Activated naive CD8-positive, alpha-beta T cell (primary cell): ENCODE results near the gene FAM174B.
"Not testable (repeated sequence)": the region's sequence is repeated elsewhere in the genome, so short reads cannot be mapped to it uniquely, and the experiment has no call there.

Experiments used
- H3K27ac Mint-ChIP-seq: one replicate; pipeline ENCODE4 v1.8.0; 2021; ENCODE audit warnings: mixed read lengths
- H3K27me3 Mint-ChIP-seq: one replicate; pipeline ENCODE4 v1.8.0; 2021; ENCODE audit warnings: mixed read lengths
- H3K36me3 Mint-ChIP-seq: one replicate; pipeline ENCODE4 v1.8.0; 2021; ENCODE audit warnings: mixed read lengths
- H3K4me1 Mint-ChIP-seq: one replicate; pipeline ENCODE4 v1.8.0; 2021; ENCODE audit warnings: low read depth, mixed read lengths
- H3K4me3 Mint-ChIP-seq: one replicate; pipeline ENCODE4 v1.8.0; 2021; ENCODE audit warnings: mild to moderate bottlenecking, mixed read lengths
- H3K9me3 Mint-ChIP-seq: one replicate; pipeline ENCODE4 v1.8.0; 2021; ENCODE audit warnings: low read depth, mixed read lengths

The FAM174B gene

DNA sequence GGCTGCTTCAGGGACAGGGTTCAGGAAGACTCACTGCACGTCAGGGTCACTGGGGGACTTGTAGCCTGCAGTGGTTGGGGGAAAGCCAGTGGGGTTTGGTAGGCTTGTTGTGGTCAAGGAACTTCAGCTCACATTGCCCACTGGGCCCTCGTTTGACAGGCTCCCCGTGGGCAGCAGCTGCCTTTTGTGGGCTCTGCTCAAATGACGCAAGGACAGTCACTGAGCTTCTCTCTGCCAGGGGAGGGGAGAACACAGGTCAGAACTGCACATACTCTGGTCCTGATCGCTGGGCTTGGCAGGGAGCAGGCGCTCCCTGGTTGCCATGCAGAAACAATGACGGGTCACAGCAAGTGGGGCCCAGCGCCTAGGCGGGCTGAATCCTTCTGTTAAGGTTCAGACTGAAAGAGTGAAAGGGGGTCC lies 45.5 kb downstream of the FAM174B start:
- Mint-ChIP-seq H3K27ac (no peak overlapping the region), H3K4me1 (no peaks in the 10 kb centered on the region), H3K27me3 (peaks cover 1% of the 10 kb centered on the region), H3K9me3 (no peaks in the 10 kb centered on the region), H3K4me3 (no peak overlapping the region), H3K36me3 (no peaks in the 10 kb centered on the region)

DNA sequence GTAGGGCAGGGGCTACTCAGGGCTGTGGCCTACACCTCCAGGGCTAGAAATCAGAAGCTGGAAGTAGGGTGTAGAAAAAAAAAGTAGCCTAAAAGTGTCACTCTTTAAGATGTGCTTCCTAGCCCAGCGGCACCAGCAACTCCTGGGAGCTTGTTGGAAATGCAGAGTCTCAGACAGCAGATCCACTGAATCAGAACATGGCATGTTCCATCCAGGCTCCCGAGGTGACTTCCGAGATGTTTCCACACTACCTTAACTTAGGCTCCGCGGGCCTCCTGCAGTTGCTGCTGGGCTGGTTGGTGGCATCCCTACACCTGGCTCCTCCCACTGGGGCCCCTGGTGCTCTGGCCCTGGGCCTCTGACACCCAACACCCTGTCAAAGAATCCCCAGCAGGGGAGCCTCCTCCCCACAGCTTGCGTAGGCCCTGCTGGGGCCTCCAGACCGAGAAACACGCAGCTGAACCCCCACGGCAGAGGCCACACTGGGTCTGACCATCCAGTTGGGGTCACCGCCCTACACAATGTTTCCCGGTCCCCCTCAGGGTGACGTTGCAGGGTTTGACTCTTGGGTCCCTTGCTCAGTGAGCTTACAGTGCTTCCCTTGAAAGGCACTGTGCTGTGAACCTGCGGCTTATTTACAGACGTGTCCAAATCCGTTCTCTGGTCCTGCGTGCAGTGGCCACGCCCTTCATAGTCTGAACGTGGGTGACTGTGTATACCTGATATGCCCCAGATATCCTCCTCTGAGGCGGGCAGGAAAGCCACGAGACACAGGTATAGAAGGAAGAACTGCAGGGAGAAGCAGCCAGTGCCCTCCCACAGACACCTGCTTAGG lies 46.5 kb downstream of the FAM174B start:
- H3K27ac Mint-ChIP-seq, result no peak overlapping the region
- no peak overlapping the region for H3K4me3 Mint-ChIP-seq
- peaks cover 1% of the 10 kb centered on the region for H3K27me3 Mint-ChIP-seq
- H3K36me3 Mint-ChIP-seq, result no peaks in the 10 kb centered on the region
- H3K4me1 Mint-ChIP-seq, result no peaks in the 10 kb centered on the region
- H3K9me3 Mint-ChIP-seq, result no peaks in the 10 kb centered on the region

DNA sequence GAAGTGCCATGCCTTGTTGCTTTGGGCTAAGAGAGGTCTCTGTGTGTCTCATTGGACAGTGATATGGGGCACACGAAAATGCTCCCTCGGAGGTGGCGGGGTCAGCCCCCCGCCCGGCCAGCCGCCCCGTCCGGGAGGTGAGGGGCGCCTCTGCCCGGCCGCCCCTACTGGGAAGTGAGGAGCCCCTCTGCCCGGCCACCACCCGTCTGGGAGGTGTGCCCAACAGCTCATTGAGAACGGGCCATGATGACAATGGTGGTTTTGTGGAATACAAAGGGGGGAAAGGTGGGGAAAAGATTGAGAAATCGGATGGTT lies 48.8 kb downstream of the FAM174B start:
- not testable (repeated sequence) for H3K27ac Mint-ChIP-seq, H3K9me3 Mint-ChIP-seq, H3K4me3 Mint-ChIP-seq, H3K4me1 Mint-ChIP-seq, H3K27me3 Mint-ChIP-seq, H3K36me3 Mint-ChIP-seq

DNA sequence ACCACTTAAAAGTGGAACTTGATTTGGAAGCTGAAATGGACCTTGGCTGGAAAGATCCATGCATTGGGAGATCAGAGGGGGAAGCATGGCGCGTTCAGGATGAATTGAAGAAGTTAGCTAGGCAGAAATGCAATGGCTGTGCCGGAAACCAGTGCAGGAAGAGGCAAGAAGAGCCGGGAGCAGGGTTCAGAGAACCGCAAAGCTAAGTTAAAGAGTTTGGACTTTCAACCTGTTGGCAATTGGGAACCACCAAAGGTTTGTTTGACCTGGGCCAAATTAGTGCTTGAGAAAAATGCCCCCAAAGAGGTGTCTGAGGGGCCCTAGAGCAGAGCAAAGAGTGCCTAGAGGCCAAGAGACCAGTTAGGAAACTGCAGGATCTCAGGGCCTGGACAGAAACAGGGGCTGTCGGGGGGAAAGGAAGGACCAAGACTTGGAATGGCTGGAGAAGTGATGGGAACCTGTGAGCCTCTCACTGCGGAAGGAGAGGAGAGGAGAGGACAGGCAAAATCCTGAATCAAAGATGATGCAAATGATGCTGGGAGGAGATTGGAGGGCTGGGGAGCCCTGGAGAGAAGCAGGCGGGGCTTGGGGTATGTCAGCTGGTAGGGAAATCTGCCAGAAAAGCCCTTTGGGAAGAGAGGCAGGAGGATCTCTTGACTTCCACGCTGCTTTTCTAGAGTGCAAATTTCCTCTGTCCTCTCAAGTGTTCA lies 49.3 kb downstream of the FAM174B start:
- Mint-ChIP-seq H3K27ac (no peak overlapping the region), H3K4me3 (no peak overlapping the region), H3K9me3 (no peaks in the 10 kb centered on the region), H3K4me1 (no peaks in the 10 kb centered on the region), H3K27me3 (peaks cover 1% of the 10 kb centered on the region), H3K36me3 (no peaks in the 10 kb centered on the region)

DNA sequence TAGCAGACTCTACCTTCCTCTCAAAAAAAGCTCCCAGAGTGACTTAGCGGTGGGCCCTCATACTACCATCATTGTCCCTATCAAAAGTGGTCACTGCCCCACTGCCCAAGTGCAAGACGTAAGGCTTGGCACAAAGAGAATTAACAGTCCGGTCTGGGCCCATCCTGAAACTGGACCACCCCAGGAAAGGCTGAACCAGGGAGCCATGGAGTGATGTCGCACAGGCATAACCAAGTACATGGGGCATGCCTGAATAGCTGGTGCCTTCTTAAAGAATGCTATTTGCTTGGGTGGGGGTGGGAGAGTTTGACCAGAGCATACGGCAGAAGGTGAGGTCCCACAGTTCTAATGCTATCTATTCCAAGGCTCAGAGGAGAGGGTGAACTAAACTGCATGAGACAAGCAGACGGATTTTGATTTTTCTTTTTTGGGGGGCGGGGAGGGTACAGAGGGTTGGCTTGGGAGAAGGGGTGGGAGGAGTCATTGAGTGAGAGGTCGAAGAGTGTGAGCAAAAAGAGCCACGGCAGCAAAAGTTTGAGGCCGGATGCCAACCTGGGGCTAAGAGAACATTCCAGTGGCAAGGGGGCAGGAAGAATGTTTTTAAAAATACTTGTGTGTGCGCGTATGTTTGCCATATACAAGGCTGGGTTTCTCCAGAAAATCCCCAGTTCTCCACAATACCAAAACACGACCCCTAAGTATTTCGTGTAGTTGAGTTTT lies 50.2 kb downstream of the FAM174B start:
- H3K27ac Mint-ChIP-seq, result no peak overlapping the region
- no peaks in the 10 kb centered on the region for H3K4me1 Mint-ChIP-seq
- H3K36me3 Mint-ChIP-seq, result no peaks in the 10 kb centered on the region
- no peaks in the 10 kb centered on the region for H3K9me3 Mint-ChIP-seq
- no peak overlapping the region for H3K4me3 Mint-ChIP-seq
- H3K27me3 Mint-ChIP-seq, result peaks cover 1% of the 10 kb centered on the region

DNA sequence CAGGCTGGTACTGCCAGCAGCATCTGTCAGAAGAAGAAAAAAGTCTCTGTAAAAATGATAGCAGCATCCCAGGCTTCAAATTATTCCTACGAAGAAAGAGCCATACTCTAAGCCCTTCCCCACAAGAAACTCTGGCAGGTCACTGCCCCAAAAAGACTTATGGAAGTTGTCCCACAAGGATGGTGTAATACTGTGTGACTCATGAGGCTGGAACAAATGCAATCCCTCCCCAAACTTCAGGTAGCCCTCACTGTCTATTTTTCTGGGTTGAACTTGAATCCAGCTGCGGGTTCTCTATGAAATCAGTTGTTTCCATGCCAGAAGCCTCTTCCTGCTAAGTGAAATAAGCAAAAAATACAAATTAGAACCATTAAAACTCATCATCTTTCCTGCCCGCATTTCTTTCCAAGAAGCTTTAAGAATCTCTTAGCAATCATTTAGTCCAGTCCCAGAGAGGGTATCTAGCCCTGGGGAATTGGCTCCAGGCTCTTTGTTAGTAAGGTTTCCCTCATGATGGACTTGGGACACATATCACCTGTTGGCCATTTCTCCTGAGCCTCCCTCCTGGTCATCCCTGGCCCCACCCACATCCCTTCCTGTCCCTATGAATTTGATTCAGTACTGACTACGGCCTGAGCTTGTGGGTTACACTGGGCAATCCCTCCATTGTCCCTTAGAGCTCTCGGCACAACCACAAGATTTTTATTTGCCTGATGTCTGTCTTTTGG lies 51.7 kb downstream of the FAM174B start:
- Mint-ChIP-seq H3K27me3 (peaks cover 6% of the 10 kb centered on the region), H3K4me1 (no peaks in the 10 kb centered on the region), H3K36me3 (no peaks in the 10 kb centered on the region), H3K4me3 (no peak overlapping the region), H3K27ac (no peak overlapping the region), H3K9me3 (no peaks in the 10 kb centered on the region)

DNA sequence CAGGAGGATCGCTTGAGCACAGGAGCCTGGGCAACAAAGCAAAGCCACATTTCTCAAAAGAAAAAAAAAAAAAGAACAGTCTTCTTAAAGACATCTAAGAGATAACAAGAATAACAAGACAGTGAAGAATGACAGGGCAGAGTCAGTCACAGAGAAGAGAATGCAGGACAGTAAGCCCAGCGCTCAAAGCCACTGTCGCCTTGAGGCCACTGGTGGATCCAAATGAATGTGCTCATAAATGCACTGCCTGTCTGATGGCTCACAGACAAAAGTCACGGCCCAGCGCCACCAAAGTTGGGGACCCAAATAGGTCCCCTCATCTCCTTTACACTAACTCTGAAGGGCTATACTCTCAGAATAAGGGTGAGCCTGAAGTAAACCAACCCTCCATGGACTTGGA lies 52.3 kb downstream of the FAM174B start:
- no peak overlapping the region for H3K4me3 Mint-ChIP-seq
- H3K4me1 Mint-ChIP-seq, result no peaks in the 10 kb centered on the region
- peaks cover 4% of the 10 kb centered on the region for H3K27me3 Mint-ChIP-seq
- H3K9me3 Mint-ChIP-seq, result no peaks in the 10 kb centered on the region
- H3K27ac Mint-ChIP-seq, result no peak overlapping the region
- H3K36me3 Mint-ChIP-seq, result no peaks in the 10 kb centered on the region

DNA sequence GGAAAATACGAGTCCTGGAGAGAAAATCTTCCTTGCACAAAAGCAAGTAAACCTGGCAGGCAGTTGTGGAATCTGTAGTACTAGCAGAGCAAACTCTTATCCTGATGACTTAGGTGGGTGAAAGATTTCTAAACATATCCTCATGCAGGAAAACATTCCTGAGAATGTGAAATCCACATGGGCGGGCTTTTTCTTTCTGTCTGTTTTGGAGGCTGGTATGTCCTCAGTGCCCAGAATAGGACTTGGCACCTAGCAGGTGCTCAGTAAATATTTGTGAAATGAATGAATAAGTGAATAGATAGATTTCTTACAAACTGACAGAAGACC lies 53.3 kb downstream of the FAM174B start:
- Mint-ChIP-seq H3K36me3 (no peaks in the 10 kb centered on the region), H3K4me3 (no peak overlapping the region), H3K27me3 (peaks cover 4% of the 10 kb centered on the region), H3K9me3 (no peaks in the 10 kb centered on the region), H3K27ac (no peak overlapping the region), H3K4me1 (no peaks in the 10 kb centered on the region)

DNA sequence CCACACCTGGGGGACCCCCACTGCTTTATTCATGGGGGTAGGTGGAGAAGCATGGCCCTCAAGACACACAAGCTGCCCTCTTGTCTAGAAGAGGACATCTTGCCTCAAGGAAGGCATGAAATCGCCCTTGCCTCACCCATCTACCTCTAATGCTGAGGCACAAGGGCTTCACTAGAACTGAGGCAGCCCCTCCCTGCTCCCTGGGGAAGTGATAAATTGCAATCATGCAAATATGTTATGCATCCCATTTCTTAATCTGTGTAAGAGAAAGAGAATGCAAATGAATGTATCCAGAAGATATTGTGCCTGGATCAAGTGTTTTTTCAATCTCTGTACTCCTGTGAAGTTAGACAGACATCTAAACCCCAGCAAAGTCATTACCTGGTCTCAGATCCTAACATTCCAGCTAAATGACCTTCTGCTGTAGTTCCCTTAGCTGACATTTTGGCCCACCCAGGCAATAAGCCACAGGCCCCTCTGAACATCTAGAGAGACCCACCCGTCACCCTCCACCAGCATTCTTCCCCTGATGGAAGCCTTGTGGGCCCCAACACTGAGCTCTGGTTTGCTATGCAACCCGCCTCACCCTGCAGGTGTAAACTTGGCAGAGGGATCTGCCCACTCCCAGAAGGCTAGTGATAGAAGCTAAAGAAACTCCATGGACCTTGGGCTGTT lies 53.8 kb downstream of the FAM174B start:
- peaks cover 4% of the 10 kb centered on the region for H3K27me3 Mint-ChIP-seq
- H3K4me1 Mint-ChIP-seq, result no peaks in the 10 kb centered on the region
- H3K4me3 Mint-ChIP-seq, result no peak overlapping the region
- no peaks in the 10 kb centered on the region for H3K9me3 Mint-ChIP-seq
- no peak overlapping the region for H3K27ac Mint-ChIP-seq
- no peaks in the 10 kb centered on the region for H3K36me3 Mint-ChIP-seq

DNA sequence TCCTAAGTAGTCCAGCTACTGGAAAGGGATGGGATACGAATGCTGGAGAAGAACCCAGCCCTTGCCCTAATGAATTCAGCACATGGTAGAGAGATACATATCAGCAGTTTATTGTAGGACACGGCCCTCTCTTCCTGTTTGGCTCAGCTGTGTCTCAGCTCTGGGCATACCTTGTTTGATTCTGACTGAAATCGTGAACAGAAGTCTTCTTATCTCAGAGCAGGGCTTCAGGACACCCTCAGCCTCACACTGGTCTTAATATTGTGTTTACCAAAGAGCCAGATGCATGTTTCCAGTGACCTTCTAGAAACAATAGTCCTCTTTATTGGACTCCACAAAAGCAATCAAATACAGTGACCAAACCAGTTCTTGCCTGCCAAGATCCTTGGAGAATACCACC lies 54.7 kb downstream of the FAM174B start:
- H3K27ac Mint-ChIP-seq, result no peak overlapping the region

DNA sequence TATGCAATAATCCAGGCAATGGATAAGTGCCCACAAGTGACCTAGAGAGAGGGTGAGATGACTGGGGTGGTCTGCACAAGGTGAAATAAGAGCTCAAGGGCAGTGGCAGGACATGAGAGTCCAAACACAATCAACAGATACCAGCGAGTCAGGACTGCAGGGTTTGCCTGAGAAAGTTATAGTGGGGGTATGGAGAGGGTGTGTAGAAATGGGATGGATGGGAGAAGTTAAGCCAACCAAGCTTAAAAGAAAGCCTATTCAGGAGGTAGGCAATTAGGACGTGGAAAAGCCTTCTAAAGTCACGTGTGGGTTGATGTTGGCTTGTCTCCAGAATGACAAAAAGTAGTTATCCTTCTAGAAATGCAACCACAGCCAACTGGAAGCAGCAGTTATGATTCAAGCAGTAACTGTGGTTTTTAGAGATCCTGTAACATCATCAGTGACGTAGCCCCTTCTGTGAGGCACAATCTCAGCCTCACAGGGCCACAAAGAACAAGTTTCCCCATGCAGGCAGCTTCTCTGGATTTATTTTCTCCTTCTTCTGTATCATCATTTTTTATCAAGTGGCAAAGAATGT lies 56.1 kb downstream of the FAM174B start:
- H3K9me3 Mint-ChIP-seq, result no peaks in the 10 kb centered on the region
- peaks cover 4% of the 10 kb centered on the region for H3K27me3 Mint-ChIP-seq
- no peaks in the 10 kb centered on the region for H3K36me3 Mint-ChIP-seq

More for the DNA sequence above, 54.7 kb downstream of the FAM174B start:
- Mint-ChIP-seq H3K36me3 (no peaks in the 10 kb centered on the region), H3K9me3 (no peaks in the 10 kb centered on the region), H3K4me3 (no peak overlapping the region), H3K4me1 (no peaks in the 10 kb centered on the region), H3K27me3 (peaks cover 4% of the 10 kb centered on the region)

DNA sequence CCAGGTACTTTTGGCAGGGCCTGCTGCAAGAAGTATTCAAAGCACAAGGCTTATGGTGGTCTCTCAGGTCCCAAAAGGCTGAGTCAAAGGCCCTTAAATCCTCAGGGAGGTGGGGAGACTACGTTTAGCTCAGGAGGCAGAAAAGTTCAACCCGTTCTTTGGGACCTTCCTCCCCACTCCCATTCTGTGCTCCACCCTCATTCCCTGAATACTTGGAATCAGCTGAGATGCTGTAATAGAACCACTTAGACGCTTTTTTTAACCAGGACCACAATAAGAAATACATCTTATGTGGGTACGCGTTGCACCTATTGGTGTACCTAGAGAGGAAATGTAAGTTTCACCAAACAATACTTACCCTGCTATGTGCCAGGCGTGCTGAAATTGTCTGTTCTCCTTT lies 58.0 kb downstream of the FAM174B start:
- no peak overlapping the region for H3K27ac Mint-ChIP-seq
- H3K9me3 Mint-ChIP-seq, result no peaks in the 10 kb centered on the region
- H3K27me3 Mint-ChIP-seq, result peaks cover 4% of the 10 kb centered on the region
- no peaks in the 10 kb centered on the region for H3K36me3 Mint-ChIP-seq
- H3K4me3 Mint-ChIP-seq, result no peak overlapping the region
- no peaks in the 10 kb centered on the region for H3K4me1 Mint-ChIP-seq

More for the DNA sequence above, 56.1 kb downstream of the FAM174B start:
- H3K27ac Mint-ChIP-seq, result no peak overlapping the region
- H3K4me1 Mint-ChIP-seq, result no peaks in the 10 kb centered on the region
- H3K4me3 Mint-ChIP-seq, result no peak overlapping the region

DNA sequence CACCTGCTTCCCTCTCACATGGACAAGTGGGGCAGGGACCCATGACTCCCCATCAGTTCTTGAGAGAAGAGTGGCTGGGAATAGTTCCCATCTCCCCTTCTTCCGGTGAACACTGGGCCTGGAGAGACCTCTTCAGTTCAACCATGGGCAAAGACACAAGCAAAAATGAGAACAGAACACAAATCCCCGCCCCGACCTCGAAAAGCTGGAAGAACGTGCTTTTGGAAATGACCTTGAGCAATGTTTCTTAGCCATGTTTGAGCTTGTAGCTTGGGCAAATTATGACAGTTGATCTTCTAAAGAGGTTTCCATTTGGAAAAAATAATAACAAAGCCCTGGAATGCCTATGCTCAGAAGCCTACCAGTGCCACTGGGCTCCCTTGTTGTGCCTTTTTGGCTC lies 59.0 kb downstream of the FAM174B start:
- peaks cover 4% of the 10 kb centered on the region for H3K27me3 Mint-ChIP-seq
- H3K27ac Mint-ChIP-seq, result no peak overlapping the region
- H3K9me3 Mint-ChIP-seq, result no peaks in the 10 kb centered on the region
- H3K4me1 Mint-ChIP-seq, result no peaks in the 10 kb centered on the region
- no peak overlapping the region for H3K4me3 Mint-ChIP-seq
- H3K36me3 Mint-ChIP-seq, result no peaks in the 10 kb centered on the region
